ENCODE results near the gene ASTN2. TPM values are rescaled to one million over a fixed set of nuclear protein-coding genes. Genes with fewer than 3 reads are reported as not detected.
A peak's percentile ranks its signal among the peaks of the same experiment; 100 is the strongest.

ASTN2 gene
- total RNA-seq, 1 donor from 2014 or later: 29.0 TPM

DNA sequence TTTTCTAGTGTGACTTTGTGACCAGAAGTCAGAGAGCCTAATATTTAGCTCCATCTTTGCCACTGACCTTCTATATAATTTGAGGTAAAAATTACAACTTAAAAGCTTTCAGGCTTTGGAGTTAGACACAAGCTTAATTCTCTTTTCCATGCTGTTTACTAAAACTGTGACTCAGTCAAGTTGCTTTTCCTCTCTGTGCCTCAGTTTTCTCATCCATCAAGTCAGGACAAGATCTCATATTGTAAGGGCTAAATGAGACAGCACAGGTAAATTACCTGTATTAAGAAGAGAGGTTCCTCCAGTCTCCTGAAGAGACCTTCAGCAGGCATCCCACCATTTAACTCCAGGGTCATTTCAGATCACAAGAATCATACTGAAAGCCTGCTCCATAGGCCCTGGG, 339.2 kb downstream of the ASTN2 start:
- Mint-ChIP-seq H3K27ac (no peak overlapping the region), H3K27me3 (no peaks in the 10 kb centered on the region), H3K4me1 (ENCODE audit: low read depth) (peaks cover 1% of the 10 kb centered on the region), H3K9me3 (ENCODE audit: low read depth) (no peaks in the 10 kb centered on the region), H3K36me3 (ENCODE audit: insufficient read depth) (no peaks in the 10 kb centered on the region), H3K4me3 (ENCODE audit: low read depth) (no peak overlapping the region)
- DNase-seq (ENCODE audit: low spot score, unreplicated experiment): no peak
- TF ChIP-seq, protein P1, sequence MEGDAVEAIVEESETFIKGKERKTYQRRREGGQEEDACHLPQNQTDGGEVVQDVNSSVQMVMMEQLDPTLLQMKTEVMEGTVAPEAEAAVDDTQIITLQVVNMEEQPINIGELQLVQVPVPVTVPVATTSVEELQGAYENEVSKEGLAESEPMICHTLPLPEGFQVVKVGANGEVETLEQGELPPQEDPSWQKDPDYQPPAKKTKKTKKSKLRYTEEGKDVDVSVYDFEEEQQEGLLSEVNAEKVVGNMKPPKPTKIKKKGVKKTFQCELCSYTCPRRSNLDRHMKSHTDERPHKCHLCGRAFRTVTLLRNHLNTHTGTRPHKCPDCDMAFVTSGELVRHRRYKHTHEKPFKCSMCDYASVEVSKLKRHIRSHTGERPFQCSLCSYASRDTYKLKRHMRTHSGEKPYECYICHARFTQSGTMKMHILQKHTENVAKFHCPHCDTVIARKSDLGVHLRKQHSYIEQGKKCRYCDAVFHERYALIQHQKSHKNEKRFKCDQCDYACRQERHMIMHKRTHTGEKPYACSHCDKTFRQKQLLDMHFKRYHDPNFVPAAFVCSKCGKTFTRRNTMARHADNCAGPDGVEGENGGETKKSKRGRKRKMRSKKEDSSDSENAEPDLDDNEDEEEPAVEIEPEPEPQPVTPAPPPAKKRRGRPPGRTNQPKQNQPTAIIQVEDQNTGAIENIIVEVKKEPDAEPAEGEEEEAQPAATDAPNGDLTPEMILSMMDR (IDR thresholded peaks at IDR 0.05; ENCODE audit: unreplicated experiment): no peak

DNA sequence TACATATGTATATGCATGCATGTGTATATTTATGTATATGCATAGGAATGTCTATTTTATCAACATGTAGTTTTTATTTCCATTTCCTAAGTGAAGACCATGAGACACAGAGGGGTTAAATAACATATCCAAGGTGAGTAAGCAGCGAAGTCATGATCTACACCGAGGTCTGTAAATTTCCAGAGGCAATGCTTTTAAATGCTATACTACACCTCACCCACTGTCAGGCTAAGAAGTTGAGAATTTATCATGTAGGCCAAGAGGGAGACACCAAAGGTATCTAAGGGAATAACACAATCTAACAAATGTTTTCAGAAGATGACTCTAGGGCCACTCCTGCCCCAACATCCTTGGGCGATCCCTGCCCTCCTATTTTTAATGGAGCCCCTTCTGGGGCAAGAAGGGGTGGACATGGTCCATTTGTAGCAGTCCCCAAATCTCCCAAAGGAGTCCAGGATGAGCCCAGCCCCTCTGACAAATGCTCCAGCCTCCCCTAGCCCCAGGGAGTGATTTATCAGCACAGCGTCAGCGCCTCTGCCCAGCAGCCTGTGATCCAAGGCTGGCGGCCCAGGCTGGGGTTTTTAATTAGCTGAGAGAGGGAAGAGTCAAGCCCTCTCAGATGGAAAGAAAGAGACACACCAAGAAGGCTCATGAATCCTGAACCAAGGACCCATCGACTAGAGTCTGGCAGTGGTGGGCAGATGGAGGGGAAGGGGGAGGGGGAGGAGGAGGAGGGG, 339.9 kb downstream of the ASTN2 start:
- no peaks in the 10 kb centered on the region for H3K27me3 Mint-ChIP-seq

DNA sequence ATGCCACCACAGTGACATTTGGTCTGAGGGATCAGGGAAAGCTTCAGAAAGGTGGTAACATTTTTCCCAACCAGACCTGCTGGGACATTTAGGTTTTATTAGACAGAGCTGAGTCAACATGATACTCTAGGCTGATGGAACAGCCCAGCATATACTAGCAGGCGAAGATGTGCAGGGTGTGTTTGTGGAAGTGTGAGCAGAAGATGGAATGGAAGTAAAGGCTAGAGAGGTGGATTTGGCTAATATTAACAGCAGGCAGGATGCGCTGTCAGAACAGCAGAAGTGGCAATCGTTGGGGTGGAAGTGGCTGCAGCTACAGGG, 340.6 kb downstream of the ASTN2 start:
- Mint-ChIP-seq H3K27me3 (no peaks in the 10 kb centered on the region), H3K9me3 (ENCODE audit: low read depth) (no peaks in the 10 kb centered on the region), H3K4me1 (ENCODE audit: low read depth) (peaks cover 1% of the 10 kb centered on the region), H3K36me3 (ENCODE audit: insufficient read depth) (no peaks in the 10 kb centered on the region), H3K4me3 (ENCODE audit: low read depth) (no peak overlapping the region), H3K27ac (no peak overlapping the region)
- DNase-seq (ENCODE audit: low spot score, unreplicated experiment): no peak
- TF ChIP-seq, protein P1 (IDR thresholded peaks at IDR 0.05; ENCODE audit: unreplicated experiment): no peak

More for the DNA sequence above, 339.9 kb downstream of the ASTN2 start:
- peaks cover 1% of the 10 kb centered on the region for H3K4me1 Mint-ChIP-seq (ENCODE audit: low read depth)
- H3K27ac Mint-ChIP-seq: no peak overlapping the region
- TF ChIP-seq, protein P1 (IDR thresholded peaks at IDR 0.05; ENCODE audit: unreplicated experiment): no peak
- no peak overlapping the region for H3K4me3 Mint-ChIP-seq (ENCODE audit: low read depth)
- no peaks in the 10 kb centered on the region for H3K9me3 Mint-ChIP-seq (ENCODE audit: low read depth)
- H3K36me3 Mint-ChIP-seq (ENCODE audit: insufficient read depth): no peaks in the 10 kb centered on the region
- no peak for DNase-seq (ENCODE audit: low spot score, unreplicated experiment)

- DNase-seq (ENCODE audit: low spot score, unreplicated experiment): peak; percentile 13
- H3K9me3 Mint-ChIP-seq (ENCODE audit: low read depth): no peaks in the 10 kb centered on the region
- TF ChIP-seq, protein P1 (IDR thresholded peaks at IDR 0.05; ENCODE audit: unreplicated experiment): peak; percentile 67
- H3K4me1 Mint-ChIP-seq (ENCODE audit: low read depth): peaks cover 1% of the 10 kb centered on the region
- H3K4me3 Mint-ChIP-seq (ENCODE audit: low read depth): no peak overlapping the region
- H3K27ac Mint-ChIP-seq: no peak overlapping the region
- H3K36me3 Mint-ChIP-seq (ENCODE audit: insufficient read depth): no peaks in the 10 kb centered on the region
- no peaks in the 10 kb centered on the region for H3K27me3 Mint-ChIP-seq
Measured at GRCh38 chr9:117073539-117074341, 341.1 kb downstream of the ASTN2 start.

DNA sequence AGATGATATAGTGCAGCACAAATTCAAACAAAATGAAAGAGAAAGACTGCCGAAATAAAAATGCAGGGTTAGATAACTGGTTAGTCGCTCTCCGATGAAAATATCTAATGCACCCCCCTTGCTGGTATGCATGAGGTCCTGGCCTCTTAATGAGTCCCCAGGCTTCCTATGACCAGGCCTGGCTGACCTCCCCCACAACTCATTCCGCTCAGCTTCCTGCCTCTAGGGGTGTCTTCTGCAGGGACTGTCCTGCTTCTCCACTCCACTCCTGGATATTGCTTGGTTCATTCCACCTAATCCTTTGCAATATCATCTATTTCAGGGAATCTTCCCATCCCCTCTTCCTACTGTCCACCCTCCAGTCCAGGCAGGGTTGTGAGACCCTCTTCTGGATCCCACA, 341.8 kb downstream of the ASTN2 start:
- TF ChIP-seq, protein P1 (IDR thresholded peaks at IDR 0.05; ENCODE audit: unreplicated experiment): no peak
- Mint-ChIP-seq H3K4me3 (ENCODE audit: low read depth) (no peak overlapping the region), H3K9me3 (ENCODE audit: low read depth) (no peaks in the 10 kb centered on the region), H3K4me1 (ENCODE audit: low read depth) (peaks cover 1% of the 10 kb centered on the region), H3K27ac (no peak overlapping the region), H3K27me3 (no peaks in the 10 kb centered on the region), H3K36me3 (ENCODE audit: insufficient read depth) (no peaks in the 10 kb centered on the region)
- DNase-seq (ENCODE audit: low spot score, unreplicated experiment): no peak

All from progenitor cell of endocrine pancreas (in vitro differentiated cells).